Measurements from ENCODE around the gene MCRIP2. TPM values are rescaled to one million over a fixed set of nuclear protein-coding genes. Genes with fewer than 3 reads are reported as not detected.

The MCRIP2 gene
- total RNA-seq, 1 donor from 2014 or later = 15.5 TPM

GRCh38 chr16:674968-675883 lies 33.6 kb downstream of the MCRIP2 start, which contains the start of gene RHBDL1:
Gene RHBDL1, plus strand, starts transcription at chr16:675671. Its CDS starts 120 bp downstream, at chr16:675791.
- ATAC-seq (no peak), DNase-seq (ENCODE audit: low spot score) (no peak)
- intact Hi-C loops (cut with DNase I) = no loop called here

- intact Hi-C loops (cut with DNase I) = no loop called here
- DNase-seq (ENCODE audit: low spot score) (no peak), ATAC-seq (no peak)
Measured at GRCh38 chr16:675884-676564, 34.4 kb downstream of the MCRIP2 start.

- DNase-seq (ENCODE audit: low spot score) = no peak
- intact Hi-C loops (cut with DNase I) = no loop called here
- ATAC-seq = no peak
Measured at GRCh38 chr16:676565-676902, 34.9 kb downstream of the MCRIP2 start.

GRCh38 chr16:676913-677312 lies 35.3 kb downstream of the MCRIP2 start:
- no peak for DNase-seq (ENCODE audit: low spot score)
- intact Hi-C loops (cut with DNase I) = no loop called here
- ATAC-seq = no peak

GRCh38 chr16:677316-678190 lies 35.9 kb downstream of the MCRIP2 start:
- no peak for ATAC-seq
- intact Hi-C loops (cut with DNase I) = no loop called here

GRCh38 chr16:678209-678857 lies 36.7 kb downstream of the MCRIP2 start:
- intact Hi-C loops (cut with DNase I) = no loop called here
- DNase-seq (ENCODE audit: low spot score) (no peak), ATAC-seq (peak; percentile 0)

More at GRCh38 chr16:677316-678190, 35.9 kb downstream of the MCRIP2 start:
- no peak for DNase-seq (ENCODE audit: low spot score)

- peak; percentile 88 for DNase-seq (ENCODE audit: low spot score)
- peak; percentile 56 for ATAC-seq
- intact Hi-C loops (cut with DNase I) = no loop called here
Measured at GRCh38 chr16:678858-679813, 37.5 kb downstream of the MCRIP2 start.

- intact Hi-C loops (cut with DNase I) = no loop called here
- peak; percentile 74 for ATAC-seq
- DNase-seq (ENCODE audit: low spot score) = peak; percentile 95
Measured at GRCh38 chr16:679814-680624, 38.4 kb downstream of the MCRIP2 start, which contains the start of gene STUB1. Gene STUB1, plus strand, starts transcription at chr16:680410. Its CDS starts 116 bp downstream, at chr16:680526.

GRCh38 chr16:680625-680945 lies 39.0 kb downstream of the MCRIP2 start:
- intact Hi-C loops (cut with DNase I) = no loop called here
- ATAC-seq = no peak

GRCh38 chr16:680967-681745 lies 39.5 kb downstream of the MCRIP2 start:
- DNase-seq (ENCODE audit: low spot score) (no peak), ATAC-seq (no peak)
- intact Hi-C loops (cut with DNase I) = no loop called here

More at GRCh38 chr16:680625-680945, 39.0 kb downstream of the MCRIP2 start:
- DNase-seq (ENCODE audit: low spot score) = no peak

- ATAC-seq (no peak), DNase-seq (ENCODE audit: low spot score) (no peak)
- intact Hi-C loops (cut with DNase I) = no loop called here
Measured at GRCh38 chr16:681746-682427, 40.3 kb downstream of the MCRIP2 start.

GRCh38 chr16:682493-683395 lies 41.1 kb downstream of the MCRIP2 start:
- DNase-seq (ENCODE audit: low spot score) (no peak), ATAC-seq (no peak)
- intact Hi-C loops (cut with DNase I) = no loop called here

GRCh38 chr16:683396-684070 lies 41.9 kb downstream of the MCRIP2 start:
- DNase-seq (ENCODE audit: low spot score) (no peak), ATAC-seq (no peak)
- intact Hi-C loops (cut with DNase I) = no loop called here

All from sciatic nerve (tissue), 2 donors.